GM21367 (cell line): Measurements from ENCODE around the gene LIMS2.

Experiments
- ATAC-seq: cut with Tn5 transposase; IDR thresholded peaks from one replicate; pipeline ENCODE4 v1.9.1; 2021; ENCODE audit not compliant: unreplicated experiment

Gene LIMS2

GRCh38 chr2:127701193-127701650, 25.9 kb upstream of the LIMS2 start, which contains the start of gene SFT2D3:
SFT2D3 (plus strand) TSS chr2:127701497; CDS start chr2:127701529, 32 bp downstream.
- ATAC-seq, result peak; percentile 53

DNA sequence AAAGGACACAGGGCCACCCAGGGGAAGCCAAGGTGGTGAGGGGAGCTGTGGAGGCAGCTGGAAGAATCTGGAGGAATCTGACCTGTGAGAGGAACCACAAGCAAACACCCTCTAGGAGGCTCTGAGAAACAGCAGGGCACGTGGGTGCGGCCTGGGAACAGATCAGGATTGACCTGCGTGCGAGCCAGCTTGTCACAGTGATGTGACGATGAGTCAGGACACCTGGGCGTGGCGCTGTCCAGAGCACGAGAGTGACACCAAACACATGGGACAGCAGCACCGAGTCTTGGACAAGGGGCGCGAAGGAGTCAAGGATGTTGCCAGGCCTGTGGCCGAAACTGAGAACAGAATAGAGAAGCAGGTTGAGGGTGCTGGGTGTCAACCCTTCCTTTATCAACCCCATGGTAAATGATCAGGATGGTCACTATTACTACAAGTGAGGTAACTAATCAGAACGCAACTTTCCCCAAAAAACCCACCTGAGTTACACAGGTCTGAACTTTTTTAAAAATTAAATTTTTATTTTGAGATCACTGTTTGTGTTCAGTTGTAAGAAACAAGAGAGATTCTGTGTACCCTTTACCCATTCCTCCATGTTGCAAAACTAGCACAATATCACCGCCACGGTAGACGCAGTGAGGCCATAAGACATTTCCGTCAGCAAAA, 25.3 kb upstream of the LIMS2 start:
- peak; percentile 65 for ATAC-seq

DNA sequence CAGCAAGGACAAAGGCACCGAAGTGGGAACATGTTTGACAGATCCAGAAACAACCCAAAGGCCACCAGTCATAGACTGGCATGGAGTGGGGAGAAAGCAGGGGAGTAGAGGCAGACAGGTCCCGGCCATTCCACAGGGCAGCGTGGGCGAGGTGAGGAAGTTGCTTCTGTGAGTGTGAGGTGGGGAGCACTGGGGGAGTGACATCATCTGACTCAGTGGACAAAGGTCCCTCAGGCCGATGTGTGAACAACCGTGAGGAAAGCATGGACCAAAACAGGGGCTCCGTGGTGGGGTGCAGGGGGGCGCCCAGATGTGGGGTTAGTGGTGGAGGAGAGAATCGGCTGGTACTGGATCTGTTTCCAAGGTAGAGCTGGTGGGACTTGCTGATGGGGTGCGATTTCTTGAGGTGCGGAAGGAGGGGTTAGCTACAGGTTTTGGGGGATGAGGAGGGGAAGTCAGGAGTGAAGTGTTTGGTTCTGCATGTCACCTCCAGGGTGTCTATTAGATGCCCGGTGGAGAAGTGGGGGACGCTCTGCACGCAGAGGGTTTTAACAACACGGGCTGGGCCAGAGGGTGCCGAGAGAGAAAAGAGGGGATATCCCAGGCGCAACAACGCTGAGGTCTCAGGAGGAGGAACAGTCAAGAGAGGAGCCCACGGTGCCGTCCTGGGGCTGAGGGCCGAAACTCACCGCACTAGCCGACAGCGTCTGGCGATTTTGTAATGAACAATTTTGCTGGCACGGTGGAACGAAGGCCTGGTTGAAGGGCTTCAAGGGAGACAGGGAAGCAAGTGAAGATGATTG, 23.4 kb upstream of the LIMS2 start:
- ATAC-seq, result no peak

DNA sequence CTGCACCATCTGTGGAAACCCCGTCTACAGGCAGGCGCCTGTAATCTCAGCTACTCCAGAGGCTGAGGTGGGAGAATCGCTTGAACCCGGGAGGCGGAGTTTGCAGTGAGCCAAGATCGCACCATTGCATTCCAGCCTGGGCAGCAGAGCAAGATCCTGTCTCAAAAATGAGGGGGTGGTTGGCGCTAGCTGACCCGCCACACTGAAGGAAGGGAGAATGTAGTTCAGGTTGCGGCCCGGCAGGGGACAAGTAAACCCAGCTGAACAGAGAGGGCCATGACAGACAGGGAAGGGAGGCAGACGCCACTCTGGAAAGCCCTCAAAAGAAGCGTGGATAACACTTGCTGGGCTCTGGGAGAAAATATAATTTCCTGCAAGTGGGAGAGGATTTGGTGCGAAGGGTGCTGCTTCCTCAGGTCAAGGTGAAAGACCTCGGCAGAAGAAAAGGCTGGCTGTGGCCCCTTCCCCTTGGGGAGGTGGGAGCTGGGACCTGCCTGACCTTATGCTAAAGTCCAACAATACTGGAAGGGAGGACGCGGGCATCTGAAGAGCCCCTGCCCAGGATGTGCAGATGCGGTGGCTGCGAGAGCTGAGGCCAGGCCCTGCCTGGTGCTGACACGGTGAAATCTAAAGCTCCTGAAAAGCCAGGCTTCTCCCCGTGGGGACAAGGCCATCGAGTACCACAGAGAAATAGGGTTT, 22.3 kb upstream of the LIMS2 start:
- ATAC-seq, result no peak

DNA sequence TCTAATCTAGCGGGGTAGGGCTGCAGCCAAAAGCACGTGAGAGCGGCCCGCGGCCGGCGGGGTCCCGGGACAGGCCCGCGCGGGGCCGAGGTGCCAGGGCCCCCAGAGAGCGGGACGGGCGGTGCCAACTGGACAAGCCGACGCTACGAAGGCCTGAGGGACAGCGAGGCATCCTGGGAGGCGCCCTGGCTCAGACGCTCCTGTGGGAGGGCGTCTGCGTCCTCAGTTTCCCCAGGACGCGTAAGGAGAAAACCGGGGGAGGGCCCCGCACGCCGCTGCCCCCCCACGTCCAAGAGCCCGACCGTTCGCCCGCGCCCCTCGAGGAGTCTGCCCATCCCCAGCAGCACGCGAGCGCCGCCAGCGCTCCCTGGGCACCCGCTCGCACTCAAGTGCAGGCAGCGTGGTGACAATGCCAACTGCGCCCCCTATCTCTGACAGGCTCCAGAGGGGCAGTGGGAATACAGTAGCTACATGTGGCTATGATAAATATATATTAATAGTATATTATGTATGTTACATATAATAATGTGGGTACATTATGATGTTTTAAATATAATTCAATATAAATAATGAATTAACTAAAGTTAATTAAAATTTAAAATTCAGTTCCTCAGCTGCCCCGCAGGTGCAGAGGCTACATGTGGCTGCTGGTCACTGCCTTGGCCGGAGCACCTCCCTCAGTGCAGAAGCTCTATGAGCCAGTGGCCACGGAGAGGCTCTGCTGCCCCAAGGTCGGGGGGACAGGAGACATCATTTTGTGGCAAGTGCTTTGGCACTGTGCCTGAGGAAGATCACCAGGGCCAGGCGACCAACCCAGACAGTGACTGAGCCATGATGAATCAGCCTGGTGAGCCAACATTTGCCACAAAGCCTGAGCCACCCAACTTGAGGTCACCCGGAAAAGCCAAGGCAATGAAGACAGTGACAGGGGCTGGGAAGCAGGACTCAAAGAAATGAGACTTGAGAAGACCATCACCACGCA, 20.5 kb upstream of the LIMS2 start:
- no peak for ATAC-seq

GRCh38 chr2:127694986-127695385, 19.7 kb upstream of the LIMS2 start:
- no peak for ATAC-seq

DNA sequence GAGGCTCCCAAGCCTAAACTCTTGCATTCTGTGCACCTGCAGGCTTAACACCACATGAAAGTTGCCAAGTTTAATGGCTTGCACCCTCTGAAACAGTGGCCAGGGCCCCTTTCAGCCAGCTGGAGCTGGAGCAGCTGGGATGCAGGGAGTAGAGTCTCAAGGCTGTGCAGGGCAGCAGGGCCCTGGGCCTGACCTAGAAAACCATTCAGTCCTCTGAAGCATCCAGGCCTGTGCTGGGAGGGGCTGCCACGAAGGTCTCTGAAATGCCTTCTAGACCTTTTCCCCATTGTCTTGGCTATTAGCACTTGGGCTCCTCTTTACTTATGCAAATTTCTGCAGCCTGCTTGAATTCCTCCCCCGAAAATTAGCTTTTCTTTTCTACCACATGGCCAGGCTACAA, 15.4 kb upstream of the LIMS2 start:
- ATAC-seq, result no peak

DNA sequence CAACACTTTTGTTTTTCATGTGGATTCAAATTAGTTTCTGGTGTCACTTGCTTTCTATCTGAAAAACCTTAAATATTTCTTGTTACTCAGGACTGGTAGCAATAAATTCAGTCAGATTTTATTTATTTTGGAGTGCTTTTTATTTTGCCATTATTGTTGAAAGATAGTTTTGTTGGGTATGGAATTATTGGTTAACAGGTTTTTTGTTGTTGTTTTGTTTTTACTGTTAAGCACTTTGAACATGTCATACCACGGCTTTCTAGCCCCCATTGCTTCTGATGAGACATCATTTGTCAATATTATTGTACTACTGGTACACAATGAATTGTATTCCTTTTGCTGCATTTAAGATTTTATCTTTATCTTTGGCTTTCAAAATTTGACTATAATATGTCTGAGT, 13.1 kb upstream of the LIMS2 start:
- no peak for ATAC-seq

DNA sequence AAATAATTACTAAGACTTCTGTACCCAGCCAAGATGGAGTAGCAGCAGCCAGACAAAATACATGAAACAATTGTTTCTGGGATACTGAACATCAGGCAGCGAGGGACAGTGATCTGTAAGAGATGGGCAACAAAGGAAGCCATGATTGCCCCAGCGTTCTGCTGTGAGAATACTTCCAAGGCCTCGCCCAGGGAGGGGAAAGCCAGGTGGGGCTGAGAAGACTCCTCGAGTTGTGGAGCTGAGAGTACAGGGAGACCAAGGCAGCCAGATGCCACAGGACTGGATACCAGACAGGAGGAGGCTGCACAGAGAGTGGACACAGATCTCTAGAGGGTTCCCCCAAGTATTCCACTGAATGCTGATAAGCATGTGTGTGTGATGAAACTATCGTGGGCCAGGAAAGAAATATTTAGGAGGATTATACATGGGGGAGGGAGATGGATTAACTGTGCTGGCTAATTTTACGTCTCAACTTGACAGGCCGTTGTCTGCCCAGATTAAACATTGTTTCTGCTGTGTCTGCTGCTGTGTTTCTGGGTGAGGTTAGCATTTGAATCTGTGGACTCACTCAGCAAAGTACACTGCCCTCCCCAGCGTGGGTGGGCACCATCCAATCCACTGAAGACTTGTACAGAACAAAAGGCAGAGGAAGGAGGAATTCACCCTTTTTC, 10.2 kb upstream of the LIMS2 start:
- no peak for ATAC-seq

GRCh38 chr2:127683757-127684156, 8.4 kb upstream of the LIMS2 start:
- no peak for ATAC-seq

- no peak for ATAC-seq
Observed at GRCh38 chr2:127683056-127683455, 7.7 kb upstream of the LIMS2 start.

- ATAC-seq, result no peak
Observed at GRCh38 chr2:127681976-127682857, 6.9 kb upstream of the LIMS2 start.

DNA sequence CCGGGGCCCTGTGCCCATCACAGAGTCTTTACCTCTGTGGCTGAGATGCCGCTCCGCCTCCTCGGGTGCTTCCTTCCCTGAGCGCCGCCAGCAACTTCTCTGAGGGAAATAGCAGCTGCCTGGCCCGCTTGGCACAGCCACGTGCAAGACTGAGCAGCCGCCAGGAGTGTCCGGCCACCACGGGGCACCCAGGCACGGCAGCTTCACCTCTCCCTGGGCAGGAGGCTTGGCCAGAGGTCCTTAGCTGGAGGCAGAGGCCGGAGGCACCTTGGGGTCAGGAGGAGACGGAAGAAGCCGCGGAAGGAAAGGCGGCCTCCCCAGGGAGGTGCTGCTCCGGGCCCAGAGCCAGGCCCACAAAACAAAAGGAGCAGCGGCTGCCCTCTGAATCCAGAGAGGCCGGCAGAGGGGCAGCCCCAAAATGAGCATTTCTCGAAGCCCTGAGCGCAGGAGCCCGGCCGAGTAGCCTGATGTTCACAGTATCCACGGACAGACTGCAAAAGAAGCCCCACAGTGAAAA, 6.0 kb upstream of the LIMS2 start:
- ATAC-seq, result no peak

DNA sequence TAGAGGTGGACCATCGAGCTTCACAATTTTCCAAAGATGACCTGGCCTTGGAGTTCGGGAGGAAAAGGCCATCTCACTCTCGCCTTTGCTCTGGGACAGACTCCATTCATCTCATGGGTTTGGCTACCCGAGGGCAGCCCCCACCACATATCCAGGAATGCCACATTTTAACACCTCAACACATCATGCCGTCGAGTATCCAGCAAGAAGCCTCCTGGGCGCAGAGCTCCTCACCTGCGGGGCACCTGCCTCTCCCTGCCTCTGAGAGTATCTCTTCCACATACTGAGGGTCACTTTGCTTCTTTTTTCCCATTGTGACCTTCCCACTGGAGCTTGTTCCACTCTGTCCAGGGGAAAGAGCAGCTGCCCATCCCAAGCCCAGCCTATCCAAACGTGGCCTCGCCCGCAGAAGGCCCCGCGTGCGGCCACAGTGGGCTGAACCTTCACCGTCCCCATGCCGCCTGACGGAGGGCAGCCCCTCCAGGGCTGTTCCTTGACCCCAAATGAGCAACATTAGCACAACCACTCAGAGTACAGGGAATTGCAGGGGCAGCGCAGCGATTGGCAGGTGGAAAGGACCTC, 5.5 kb upstream of the LIMS2 start:
- no peak for ATAC-seq

GRCh38 chr2:127679680-127680361, 4.5 kb upstream of the LIMS2 start:
- no peak for ATAC-seq

GRCh38 chr2:127678991-127679390, 3.7 kb upstream of the LIMS2 start:
- no peak for ATAC-seq

GRCh38 chr2:127678531-127678930, 3.2 kb upstream of the LIMS2 start:
- no peak for ATAC-seq

GRCh38 chr2:127676906-127677305, 1.6 kb upstream of the LIMS2 start:
- no peak for ATAC-seq
